ENCODE results near the gene LRP5. TPM values are rescaled to one million over a fixed set of nuclear protein-coding genes. Genes with fewer than 3 reads are reported as not detected.

The LRP5 gene
- total RNA-seq, 1 donor from 2014 or later = 44.3 TPM

- Mint-ChIP-seq H3K27me3 (ENCODE audit: low read depth) (no peaks in the 10 kb centered on the region), H3K9me3 (peaks cover 4% of the 10 kb centered on the region), H3K36me3 (ENCODE audit: low read depth) (no peaks in the 10 kb centered on the region), H3K4me1 (no peaks in the 10 kb centered on the region), H3K4me3 (no peak overlapping the region), H3K27ac (ENCODE audit: unreplicated experiment) (no peak overlapping the region)
- DNase-seq (ENCODE audit: low read depth, low spot score) = no peak
- no peak for TF ChIP-seq CTCF (conservative IDR thresholded peaks at IDR 0.05)
These were observed 12.1 kb upstream of the LRP5 start for GRCh38 chr11:68300076-68300830.

GRCh38 chr11:68302256-68302655 is 10.1 kb upstream of the LRP5 start:
- H3K9me3 Mint-ChIP-seq = peaks cover 4% of the 10 kb centered on the region
- TF ChIP-seq CTCF (conservative IDR thresholded peaks at IDR 0.05) = no peak
- DNase-seq (ENCODE audit: low read depth, low spot score) = no peak
- no peak overlapping the region for H3K4me3 Mint-ChIP-seq
- no peaks in the 10 kb centered on the region for H3K27me3 Mint-ChIP-seq (ENCODE audit: low read depth)
- H3K27ac Mint-ChIP-seq (ENCODE audit: unreplicated experiment) = no peak overlapping the region
- no peaks in the 10 kb centered on the region for H3K36me3 Mint-ChIP-seq (ENCODE audit: low read depth)
- no peaks in the 10 kb centered on the region for H3K4me1 Mint-ChIP-seq

GRCh38 chr11:68302670-68303069 is 9.7 kb upstream of the LRP5 start:
- H3K4me3 Mint-ChIP-seq = no peak overlapping the region
- H3K27me3 Mint-ChIP-seq (ENCODE audit: low read depth) = no peaks in the 10 kb centered on the region
- H3K4me1 Mint-ChIP-seq = no peaks in the 10 kb centered on the region
- DNase-seq (ENCODE audit: low read depth, low spot score) = no peak
- H3K36me3 Mint-ChIP-seq (ENCODE audit: low read depth) = no peaks in the 10 kb centered on the region
- peaks cover 4% of the 10 kb centered on the region for H3K9me3 Mint-ChIP-seq
- TF ChIP-seq CTCF (conservative IDR thresholded peaks at IDR 0.05) = no peak
- no peak overlapping the region for H3K27ac Mint-ChIP-seq (ENCODE audit: unreplicated experiment)

- Mint-ChIP-seq H3K4me1 (no peaks in the 10 kb centered on the region), H3K9me3 (peaks cover 4% of the 10 kb centered on the region), H3K27ac (ENCODE audit: unreplicated experiment) (no peak overlapping the region), H3K36me3 (ENCODE audit: low read depth) (no peaks in the 10 kb centered on the region), H3K4me3 (no peak overlapping the region), H3K27me3 (ENCODE audit: low read depth) (no peaks in the 10 kb centered on the region)
- TF ChIP-seq CTCF (conservative IDR thresholded peaks at IDR 0.05) = no peak
- DNase-seq (ENCODE audit: low read depth, low spot score) = no peak
These were observed 9.3 kb upstream of the LRP5 start for GRCh38 chr11:68303083-68303482.

- Mint-ChIP-seq H3K36me3 (ENCODE audit: low read depth) (no peaks in the 10 kb centered on the region), H3K9me3 (peaks cover 4% of the 10 kb centered on the region), H3K4me1 (no peaks in the 10 kb centered on the region), H3K4me3 (no peak overlapping the region), H3K27ac (ENCODE audit: unreplicated experiment) (no peak overlapping the region), H3K27me3 (ENCODE audit: low read depth) (no peaks in the 10 kb centered on the region)
- DNase-seq (ENCODE audit: low read depth, low spot score) = no peak
- TF ChIP-seq CTCF (conservative IDR thresholded peaks at IDR 0.05) = no peak
These were observed 8.2 kb upstream of the LRP5 start for GRCh38 chr11:68303982-68304780.
